Activated naive CD4-positive, alpha-beta T cell treated with anti-CD3 and anti-CD28 coated beads, Interleukin-2, amount 50 U/mL, for 72 hours (primary cell): ENCODE results near the gene LAIR2. TPM values are rescaled to one million over a fixed set of nuclear protein-coding genes. Genes with fewer than 3 reads are reported as not detected.
A peak's percentile ranks its signal among the peaks of the same experiment; 100 is the strongest.
"Not testable (repeated sequence)": the region's sequence is repeated elsewhere in the genome, so short reads cannot be mapped to it uniquely, and the experiment has no call there.

Experiments used
- ATAC-seq, 2 donors: fragments of 150-1000 bp; cut with Tn5 transposase; 2 replicates each; pipeline ENCODE4 v1.10.0; 2021; ENCODE audit warnings: mild to moderate bottlenecking in 2 of 2, moderate library complexity in 2 of 2
- DNase-seq, 2 donors: peaks; one replicate each; pipeline ENCODE4 v3.0.0; 2021 to 2022; ENCODE audit warnings: low spot score in 2 of 2
- H3K27ac Mint-ChIP-seq, 2 donors: one replicate each; pipeline ENCODE4 v1.8.0; 2022; ENCODE audit warnings: mild to moderate bottlenecking in 2 of 2, mixed read lengths in 2 of 2
- H3K36me3 Mint-ChIP-seq, 2 donors: one replicate each; pipeline ENCODE4 v1.8.0; 2022; ENCODE audit warnings: mixed read lengths in 2 of 2
- H3K9me3 Mint-ChIP-seq, 2 donors: one replicate each; pipeline ENCODE4 v1.8.0; 2022; ENCODE audit warnings: mixed read lengths in 2 of 2
- total RNA-seq, 2 donors: library from RNA; stranded (reverse); gene quantifications; one replicate each; pipeline ENCODE4 v1.2.3, GENCODE V29; 2022

LAIR2 gene
- total RNA-seq, 2 donors from 2014 or later, result 1.7 to 8.4 TPM

DNA sequence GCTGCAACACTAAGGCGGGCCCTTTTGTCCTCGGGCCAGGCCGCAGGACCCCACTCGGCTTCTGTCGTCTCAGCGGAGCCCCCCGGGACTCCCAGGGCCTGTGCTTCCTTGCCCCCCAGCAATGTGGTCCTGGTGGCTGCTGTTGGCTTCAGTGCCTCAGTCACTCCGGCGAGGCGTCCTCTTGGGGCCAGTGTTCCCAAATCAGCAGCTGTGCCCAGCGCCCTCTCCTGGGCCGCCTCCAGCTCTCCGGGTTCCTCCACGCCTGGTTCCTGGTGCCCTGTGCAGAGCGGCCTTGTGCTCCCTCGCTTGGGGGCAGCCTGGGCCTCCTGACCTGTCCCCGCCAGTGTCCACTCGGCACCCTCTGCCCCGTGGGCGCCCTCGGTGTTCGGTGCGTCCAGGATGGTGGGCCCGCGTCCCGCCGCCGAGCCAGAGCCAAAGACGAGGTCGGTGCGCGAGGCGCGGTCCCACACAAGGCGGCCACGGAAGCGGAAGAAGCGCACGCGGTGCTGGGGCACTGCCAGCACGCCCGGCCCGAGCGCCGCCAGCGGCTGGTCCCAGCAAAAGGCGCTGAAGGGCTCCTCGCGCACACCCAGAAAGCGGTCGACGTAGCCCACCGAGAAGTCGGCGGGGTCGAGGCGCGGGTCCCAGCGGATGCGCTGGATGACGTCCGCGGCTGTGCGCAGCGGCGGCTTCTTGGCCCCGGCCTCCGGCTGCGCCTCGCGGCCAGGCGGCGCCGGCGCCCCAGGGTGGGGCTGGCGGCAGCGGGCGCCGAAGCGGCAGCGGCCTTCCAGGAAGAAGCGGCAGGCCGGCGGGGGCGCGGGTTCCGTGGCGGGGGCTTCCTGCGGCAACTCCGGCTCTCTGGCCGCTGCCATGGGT, 39.7 kb upstream of the LAIR2 start:
- DNase-seq (peak; percentile 72 to 78), ATAC-seq (peak; percentile 16 to 25)
- H3K27ac Mint-ChIP-seq, result peak overlapping the region in 1 of 2 donors; percentile 81
- peaks cover 4 to 32% of the 10 kb centered on the region in 2 donors for H3K36me3 Mint-ChIP-seq
- no peaks in the 10 kb centered on the region for H3K9me3 Mint-ChIP-seq

- Mint-ChIP-seq H3K9me3 (no peaks in the 10 kb centered on the region), H3K27ac (peak within 1 kb of the TSS; percentile 81 to 96), H3K36me3 (peaks cover 4 to 25% of the 10 kb centered on the region in 2 donors)
- ATAC-seq (peak; percentile 76 to 77), DNase-seq (peak; percentile 96 to 98)
Observed at GRCh38 chr19:54463531-54464043, 39.0 kb upstream of the LAIR2 start, which contains the start of gene LENG9. Gene LENG9 (minus strand): TSS chr19:54463778. CDS start chr19:54463526, 252 bp downstream.

DNA sequence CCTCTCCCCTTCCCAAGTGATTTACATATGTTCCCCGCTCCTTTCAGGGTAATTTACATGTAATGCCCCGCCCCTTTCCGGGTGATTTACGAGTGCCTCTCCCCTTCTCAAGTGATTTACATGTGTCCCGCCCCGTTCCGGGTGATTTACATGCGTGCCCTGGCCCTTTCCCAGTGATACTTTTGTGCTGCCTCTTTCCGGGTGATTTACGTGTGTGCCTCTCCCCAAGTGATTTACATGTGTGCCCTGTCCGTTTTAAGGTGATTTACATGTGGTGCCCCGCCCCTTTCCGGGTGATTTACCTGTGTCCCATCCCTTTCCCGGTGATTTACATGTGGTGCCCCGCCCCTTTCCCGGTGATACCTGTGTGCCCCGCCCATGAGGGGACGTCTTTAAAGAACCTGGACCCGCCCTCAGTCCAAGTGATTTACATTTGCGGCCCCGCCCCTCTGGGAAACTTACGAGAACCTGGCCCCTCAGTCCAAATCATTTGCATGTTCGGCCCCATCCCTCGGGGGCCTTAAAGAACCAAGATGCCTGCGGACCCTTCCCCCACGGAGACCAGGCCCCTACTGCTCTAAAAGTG, 38.5 kb upstream of the LAIR2 start:
- Mint-ChIP-seq H3K27ac (peak overlapping the region; percentile 81 to 96), H3K36me3 (peaks cover 4 to 20% of the 10 kb centered on the region in 2 donors), H3K9me3 (no peaks in the 10 kb centered on the region)
- peak; percentile 66 to 72 for ATAC-seq
- peak; percentile 91 to 92 for DNase-seq

DNA sequence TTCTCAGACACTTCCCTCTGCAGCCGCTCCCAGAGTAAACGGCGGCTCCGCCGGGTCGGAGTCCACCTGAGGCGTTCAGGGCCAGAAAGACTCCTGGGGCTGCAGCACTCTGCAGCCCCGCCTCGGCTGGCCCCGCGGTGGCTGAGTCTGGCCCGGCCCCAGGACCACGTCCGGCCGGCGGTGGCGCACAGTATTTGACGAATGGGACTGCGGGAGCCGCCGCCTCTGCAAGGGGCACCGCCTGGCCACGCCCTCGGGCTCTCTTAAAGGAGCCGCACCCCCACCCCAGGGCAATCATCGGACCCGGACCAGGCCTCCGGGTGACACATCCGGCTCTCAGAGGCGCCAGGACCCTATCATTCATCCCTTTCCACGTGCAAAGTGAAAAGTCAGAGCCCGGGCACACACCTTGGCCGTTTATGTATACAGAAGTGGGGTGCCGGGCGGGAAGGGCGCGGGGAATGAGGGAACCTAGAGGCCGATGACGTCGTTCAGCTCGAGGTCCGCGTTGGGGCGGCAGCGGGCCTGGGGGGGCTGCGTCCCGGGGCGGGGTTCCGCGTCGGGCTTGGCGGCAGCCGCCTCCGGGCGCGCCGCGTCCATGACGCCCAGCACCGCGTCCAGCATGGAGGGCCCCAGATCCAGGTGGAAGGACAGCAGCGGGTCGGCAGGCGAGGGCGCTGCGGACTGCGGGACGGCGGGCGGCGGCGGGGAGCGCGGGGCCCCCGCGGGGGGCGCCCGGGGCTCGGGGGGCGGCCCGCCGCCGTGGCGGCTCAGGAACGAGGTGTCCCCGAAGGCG, 37.8 kb upstream of the LAIR2 start:
- Mint-ChIP-seq H3K27ac (peak overlapping the region; percentile 81 to 96), H3K36me3 (peaks cover 4 to 13% of the 10 kb centered on the region in 2 donors), H3K9me3 (no peaks in the 10 kb centered on the region)
- ATAC-seq, result peak; percentile 53 to 58
- DNase-seq, result peak; percentile 79 to 83

- no peak for ATAC-seq
- Mint-ChIP-seq H3K9me3 (no peaks in the 10 kb centered on the region), H3K36me3 (peaks cover 4 to 11% of the 10 kb centered on the region in 2 donors), H3K27ac (no peak overlapping the region)
- DNase-seq, result peak in 1 of 2 donors; percentile 53
Observed at GRCh38 chr19:54465426-54466109, 37.1 kb upstream of the LAIR2 start.

GRCh38 chr19:54466110-54466480, 36.5 kb upstream of the LAIR2 start:
- not testable (repeated sequence) for ATAC-seq, H3K9me3 Mint-ChIP-seq, H3K27ac Mint-ChIP-seq
- DNase-seq, result peak in 1 of 2 donors; percentile 18
- H3K36me3 Mint-ChIP-seq, result peaks cover 4 to 11% of the 10 kb centered on the region in 2 donors

- DNase-seq (no peak), ATAC-seq (no peak)
- H3K9me3 Mint-ChIP-seq, result no peaks in the 10 kb centered on the region
Observed at GRCh38 chr19:54469496-54469934, 33.1 kb upstream of the LAIR2 start.

DNA sequence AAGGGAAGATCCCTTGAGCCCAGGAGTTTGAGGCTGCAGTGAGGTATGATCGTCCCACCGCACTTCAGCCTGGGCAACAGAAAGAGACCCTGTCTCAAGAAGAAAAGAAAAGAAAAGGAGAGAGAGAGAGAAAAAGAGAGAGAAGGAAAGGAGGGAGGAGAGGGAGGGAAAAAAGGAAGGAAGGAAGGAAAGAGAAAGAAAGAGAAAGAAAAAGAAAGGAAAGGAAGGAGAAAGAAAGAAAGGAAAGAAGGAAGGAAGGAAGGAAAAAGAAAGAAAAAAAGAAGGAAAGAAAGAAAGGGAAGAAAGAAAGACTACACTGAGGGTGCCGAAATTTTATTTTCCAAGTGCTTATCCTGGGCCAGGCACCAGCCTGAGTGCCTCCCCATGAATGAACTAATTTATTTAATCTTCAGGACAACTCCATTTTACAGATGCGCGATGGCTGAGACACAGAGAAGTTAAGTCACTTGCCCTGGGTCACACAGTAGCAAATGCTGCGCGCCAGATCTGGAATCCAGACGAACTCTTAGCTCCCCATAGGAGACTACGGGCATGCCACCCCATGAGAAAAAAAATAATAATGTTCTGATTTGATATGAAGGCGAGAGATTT, 32.2 kb upstream of the LAIR2 start:
- Mint-ChIP-seq H3K36me3 (peaks cover 0 to 4% of the 10 kb centered on the region in 2 donors), H3K9me3 (no peaks in the 10 kb centered on the region), H3K27ac (no peak overlapping the region)
- ATAC-seq, result no peak
- DNase-seq, result no peak

More at GRCh38 chr19:54469496-54469934, 33.1 kb upstream of the LAIR2 start:
- Mint-ChIP-seq H3K36me3 (peaks cover 4 to 5% of the 10 kb centered on the region in 2 donors), H3K27ac (no peak overlapping the region)

- no peaks in the 10 kb centered on the region for H3K36me3 Mint-ChIP-seq
- no peak overlapping the region for H3K27ac Mint-ChIP-seq
- DNase-seq, result peak in 1 of 2 donors; percentile 53
Observed at GRCh38 chr19:54470991-54471782, 31.4 kb upstream of the LAIR2 start.

GRCh38 chr19:54473071-54473891, 29.4 kb upstream of the LAIR2 start, which contains the start of gene CDC42EP5:
Gene CDC42EP5 (minus strand): TSS chr19:54473296. CDS start chr19:54465547, 7,749 bp downstream.
- no peak for DNase-seq
- Mint-ChIP-seq H3K9me3 (no peaks in the 10 kb centered on the region), H3K36me3 (no peaks in the 10 kb centered on the region), H3K27ac (no peak within 1 kb of the TSS)
- peak in 1 of 2 donors; percentile 32 for ATAC-seq

More at GRCh38 chr19:54470991-54471782, 31.4 kb upstream of the LAIR2 start:
- no peaks in the 10 kb centered on the region for H3K9me3 Mint-ChIP-seq
- peak; percentile 30 to 36 for ATAC-seq

GRCh38 chr19:54473892-54474372, 28.7 kb upstream of the LAIR2 start:
- H3K9me3 Mint-ChIP-seq, result no peaks in the 10 kb centered on the region
- DNase-seq, result no peak
- ATAC-seq, result no peak
- H3K36me3 Mint-ChIP-seq, result no peaks in the 10 kb centered on the region
- no peak overlapping the region for H3K27ac Mint-ChIP-seq

DNA sequence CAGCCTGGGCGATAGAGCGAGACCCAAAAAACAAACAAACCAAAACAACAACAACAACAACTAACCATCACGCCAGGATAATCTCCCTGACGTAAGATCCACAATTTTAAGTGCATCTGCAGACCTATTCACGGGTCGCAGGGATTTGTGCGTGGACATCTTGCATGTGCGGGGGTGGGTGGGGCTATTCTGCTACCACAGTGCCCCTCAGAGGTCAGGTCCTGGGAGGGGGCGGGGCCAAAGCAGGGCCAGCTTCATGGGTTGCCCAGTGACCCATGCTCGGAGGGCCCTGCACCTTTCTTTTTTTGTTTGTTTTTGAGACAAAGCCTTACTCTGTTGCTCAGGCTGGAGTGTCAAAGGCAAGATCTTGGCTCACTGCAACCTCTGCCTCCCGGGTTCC, 26.9 kb upstream of the LAIR2 start:
- Mint-ChIP-seq H3K9me3 (no peaks in the 10 kb centered on the region), H3K27ac (no peak overlapping the region), H3K36me3 (no peaks in the 10 kb centered on the region)
- ATAC-seq (no peak), DNase-seq (no peak)

DNA sequence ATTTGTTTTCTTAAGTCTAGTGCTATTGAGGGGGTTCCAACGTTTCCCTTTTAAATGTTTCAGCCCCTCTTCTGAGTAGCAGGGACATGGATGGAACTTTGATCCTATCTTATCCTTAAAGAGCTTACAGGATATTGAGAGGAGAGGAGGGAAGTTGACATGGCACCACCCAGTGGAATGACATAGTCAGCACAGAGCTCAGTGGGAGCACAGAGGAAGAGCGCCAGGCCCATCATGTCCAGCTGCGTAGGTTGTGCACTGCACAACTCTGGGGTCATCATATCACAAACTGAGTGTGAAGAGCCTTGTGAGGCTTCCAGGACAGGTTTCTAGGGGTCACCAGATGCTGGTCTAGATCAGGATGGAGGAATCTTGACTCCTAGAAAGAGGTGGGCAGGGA, 25.0 kb upstream of the LAIR2 start:
- no peak for ATAC-seq
- no peak for DNase-seq
- Mint-ChIP-seq H3K27ac (no peak overlapping the region), H3K36me3 (no peaks in the 10 kb centered on the region), H3K9me3 (no peaks in the 10 kb centered on the region)

- Mint-ChIP-seq H3K36me3 (no peaks in the 10 kb centered on the region), H3K9me3 (no peaks in the 10 kb centered on the region), H3K27ac (no peak overlapping the region)
- DNase-seq (no peak), ATAC-seq (peak; percentile 43 to 57)
Observed at GRCh38 chr19:54478677-54479266, 23.9 kb upstream of the LAIR2 start.
